Uterus (tissue), 2 donors: ENCODE measurements around the gene GAPDHS.

Source experiments
- CTCF ChIP-seq, 4 experiments: fragments of 200-600 bp in 2 of 4; fragments of 450-650 bp in 2 of 4; sonication (generic) in 2 of 4; IDR thresholded peaks; one replicate each; pipeline ENCODE4 v1.5.1; 2016 to 2019; ENCODE audit warnings: antibody characterized with exemption in 4 of 4, mild to moderate bottlenecking in 2 of 4, moderate library complexity in 1 of 4
- POLR2A ChIP-seq, 2 donors: fragments of 450-650 bp; IDR thresholded peaks; one replicate each; pipeline ENCODE4 v1.6.1; 2016; ENCODE audit warnings: antibody characterized with exemption in 2 of 2, mild to moderate bottlenecking in 1 of 2, moderate library complexity in 1 of 2

GRCh38 chr19:35539314-35539713 lies 6.1 kb downstream of the GAPDHS start:
- no peak for TF ChIP-seq CTCF (IDR thresholded peaks at IDR 0.05)
- no peak for TF ChIP-seq POLR2A (IDR thresholded peaks at IDR 0.05)
